ENCODE measurements around the gene COL21A1.

Gene COL21A1

DNA sequence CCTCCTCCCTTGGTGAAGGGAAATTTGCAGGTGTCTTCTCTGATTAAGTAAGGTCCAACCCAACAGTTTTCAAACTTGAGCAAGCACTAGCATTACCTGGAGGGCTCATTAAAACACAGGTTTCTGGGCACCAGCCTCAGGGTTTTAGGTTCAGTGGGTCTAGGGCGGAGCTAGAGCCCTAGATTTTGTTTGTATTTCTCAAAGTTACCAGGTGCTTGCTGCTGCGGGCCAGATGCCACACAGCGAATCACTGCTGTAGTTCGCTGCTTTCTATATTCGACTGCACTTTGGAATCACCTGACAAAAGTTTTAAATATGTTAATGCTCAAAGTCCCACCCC is 869 bp downstream of the COL21A1 start:
- in situ Hi-C loops (cut with MboI; ENCODE audit: low sequenced_read_pairs), result no loop called here

DNA sequence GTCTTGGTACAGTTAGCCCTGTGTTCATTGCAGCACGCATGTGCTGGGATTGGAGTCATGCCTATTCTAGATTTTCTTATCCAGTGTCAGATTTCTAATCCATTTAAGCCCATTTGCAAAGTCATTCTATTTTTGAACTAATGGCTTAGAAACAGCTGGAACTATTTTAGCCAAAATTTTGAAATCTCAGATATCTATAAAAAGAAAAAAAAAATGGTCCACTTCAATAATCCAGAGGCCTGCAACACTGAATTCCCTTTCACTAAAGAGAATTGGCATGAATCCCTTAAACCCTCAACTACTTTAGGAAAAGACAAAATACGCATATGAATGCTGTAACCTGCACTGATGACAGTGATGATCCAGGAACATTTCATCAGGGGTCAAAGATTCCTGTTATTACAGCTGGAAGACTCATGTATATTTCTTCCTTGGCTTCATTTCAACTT is 1.5 kb downstream of the COL21A1 start:
- in situ Hi-C loops (cut with MboI; ENCODE audit: low sequenced_read_pairs), result no loop called here

DNA sequence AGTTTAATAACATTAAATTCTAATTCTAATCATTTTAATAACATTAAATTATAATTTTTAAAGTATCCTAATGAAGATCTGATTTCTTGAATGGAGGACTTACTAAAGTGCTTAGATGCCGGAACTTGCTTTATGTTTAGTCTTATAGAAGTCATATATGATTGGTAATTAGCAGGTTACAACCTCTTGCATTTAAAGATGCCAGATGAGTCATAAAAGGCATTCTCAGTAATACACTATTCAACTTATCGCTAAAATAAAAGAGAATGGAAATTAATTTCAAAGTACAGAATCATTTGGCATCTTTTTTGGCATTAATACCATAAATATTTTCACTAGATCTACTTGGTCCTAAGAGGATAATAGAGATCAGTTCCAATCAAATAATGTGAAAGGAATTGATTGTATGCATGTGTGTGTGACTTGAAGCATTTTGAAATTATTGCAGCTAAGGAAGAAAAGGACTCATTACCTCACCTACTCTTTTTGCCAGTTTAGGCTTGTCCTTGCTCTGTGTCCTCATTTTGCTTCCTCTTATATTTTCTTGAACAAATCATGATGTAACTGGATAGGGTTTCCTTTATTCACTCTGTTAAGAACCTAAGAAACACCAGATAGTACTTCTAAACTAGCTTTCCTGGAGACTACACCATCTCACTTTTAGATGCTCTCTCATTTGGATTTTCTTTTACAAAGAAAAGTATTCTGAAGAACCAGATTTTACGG is 2.7 kb downstream of the COL21A1 start:
- in situ Hi-C loops (cut with MboI; ENCODE audit: low sequenced_read_pairs), result no loop called here

DNA sequence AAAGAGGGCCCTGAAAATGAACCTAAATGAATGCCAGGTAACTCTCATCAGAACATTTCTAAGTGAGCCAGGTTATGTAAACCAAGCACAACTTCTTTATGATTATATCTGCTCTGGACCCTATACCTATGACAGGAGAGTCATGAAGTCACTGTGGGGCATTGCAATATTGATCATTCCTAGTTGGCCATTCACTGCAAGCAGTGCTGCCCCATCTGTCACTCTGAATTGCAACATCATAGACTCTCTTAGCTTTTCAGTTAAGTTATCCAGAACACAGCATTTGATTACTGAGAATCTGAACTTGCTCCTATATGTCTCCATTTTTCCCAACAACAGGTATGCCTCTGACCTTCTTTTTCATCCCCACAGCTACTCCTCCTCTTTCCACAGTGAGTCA is 3.3 kb downstream of the COL21A1 start:
- in situ Hi-C loops (cut with MboI; ENCODE audit: low sequenced_read_pairs), result no loop called here

DNA sequence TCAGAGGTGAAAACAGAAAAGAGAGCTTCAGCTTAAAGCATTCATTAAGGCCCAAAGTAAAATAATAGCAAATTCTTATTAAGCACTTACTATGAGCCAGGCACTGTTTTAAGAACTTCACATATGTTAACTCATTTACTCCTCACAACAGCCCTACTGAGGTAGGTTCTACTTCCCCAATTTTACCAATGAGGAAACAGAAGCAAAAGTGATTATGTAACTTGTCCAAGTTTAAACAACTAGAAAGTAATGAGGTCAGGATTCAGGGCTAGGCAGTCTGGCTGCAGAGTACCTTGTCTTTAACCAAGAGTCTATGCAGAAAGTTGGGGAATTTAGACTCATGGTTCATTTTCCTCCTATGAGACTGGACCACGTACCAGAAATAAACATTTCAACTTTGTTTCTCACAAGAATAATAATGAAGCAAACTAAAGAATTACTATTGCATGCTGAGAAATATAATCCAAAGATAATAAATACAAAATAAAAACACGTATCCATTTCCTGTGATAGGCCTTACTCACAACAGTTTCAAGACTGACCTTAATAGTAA is 3.8 kb downstream of the COL21A1 start:
- in situ Hi-C loops (cut with MboI; ENCODE audit: low sequenced_read_pairs), result no loop called here

- in situ Hi-C loops (cut with MboI; ENCODE audit: low sequenced_read_pairs), result no loop called here
Observed at GRCh38 chr6:56242346-56242745, 5.0 kb downstream of the COL21A1 start.

- in situ Hi-C loops (cut with MboI; ENCODE audit: low sequenced_read_pairs), result no loop called here
Observed at GRCh38 chr6:56241124-56241802, 6.1 kb downstream of the COL21A1 start.

- in situ Hi-C loops (cut with MboI; ENCODE audit: low sequenced_read_pairs), result no loop called here
Observed at GRCh38 chr6:56238352-56238751, 9.0 kb downstream of the COL21A1 start.

GRCh38 chr6:56235245-56235644 is 12.1 kb downstream of the COL21A1 start:
- in situ Hi-C loops (cut with MboI; ENCODE audit: low sequenced_read_pairs), result no loop called here

DNA sequence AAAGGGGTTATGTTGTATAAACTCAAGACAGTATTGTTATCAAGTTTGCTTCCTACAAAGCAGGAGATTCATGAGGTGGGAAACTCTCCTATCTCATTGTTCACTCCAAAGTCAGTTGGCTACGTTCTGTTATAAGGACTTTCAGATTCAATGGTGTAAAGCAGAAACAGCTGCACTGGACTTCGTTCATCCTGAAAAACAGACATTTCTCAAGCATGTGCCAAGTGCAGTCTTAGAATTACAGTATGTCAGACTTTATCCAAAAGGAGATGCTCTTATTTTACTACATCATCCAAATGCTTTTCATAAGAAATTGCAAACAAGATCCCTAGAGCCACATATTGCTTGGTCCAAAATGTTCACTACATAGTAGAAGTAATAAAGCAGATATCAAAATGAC is 14.9 kb downstream of the COL21A1 start:
- in situ Hi-C loops (cut with MboI; ENCODE audit: low sequenced_read_pairs), result no loop called here

- in situ Hi-C loops (cut with MboI; ENCODE audit: low sequenced_read_pairs), result no loop called here
Observed at GRCh38 chr6:56231827-56232226, 15.6 kb downstream of the COL21A1 start.

GRCh38 chr6:56230976-56231566 is 16.3 kb downstream of the COL21A1 start:
- in situ Hi-C loops (cut with MboI; ENCODE audit: low sequenced_read_pairs), result no loop called here

DNA sequence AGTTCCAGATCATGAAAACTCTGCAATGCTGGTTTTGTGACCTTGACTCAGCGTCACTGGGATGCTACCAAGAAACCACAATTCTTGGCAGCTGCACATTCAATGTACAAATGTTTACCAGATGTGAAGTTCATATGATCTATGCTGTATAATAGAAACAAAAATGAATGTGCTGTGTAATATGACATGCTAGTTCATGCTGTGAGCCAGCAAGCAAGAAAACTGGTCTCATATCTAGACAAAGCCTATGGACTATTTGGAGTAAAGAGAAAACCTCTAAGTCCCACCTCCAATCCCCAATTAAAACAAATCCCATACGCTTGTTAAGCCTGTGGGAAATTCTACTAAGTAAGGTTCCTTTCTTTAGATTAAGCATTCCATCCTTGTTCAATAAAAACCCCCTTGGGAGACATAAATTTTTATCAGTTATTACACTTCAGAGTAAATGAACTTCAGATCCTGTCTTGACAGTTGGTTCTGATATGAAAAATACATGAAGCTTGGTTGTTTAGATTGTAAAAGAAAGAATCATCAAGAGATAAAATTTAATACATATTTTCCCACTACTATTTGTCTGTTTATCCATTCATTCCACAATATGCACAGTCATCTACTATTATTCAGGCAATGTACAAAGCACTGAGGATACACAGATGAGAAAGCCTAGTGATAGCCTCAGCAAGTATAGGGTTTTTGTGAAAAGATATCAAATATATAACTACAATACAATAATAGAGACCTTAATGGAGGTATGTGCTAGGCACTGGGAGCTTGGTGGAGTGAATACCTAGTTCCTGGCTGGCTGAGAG is 20.1 kb downstream of the COL21A1 start:
- in situ Hi-C loops (cut with MboI; ENCODE audit: low sequenced_read_pairs), result no loop called here

DNA sequence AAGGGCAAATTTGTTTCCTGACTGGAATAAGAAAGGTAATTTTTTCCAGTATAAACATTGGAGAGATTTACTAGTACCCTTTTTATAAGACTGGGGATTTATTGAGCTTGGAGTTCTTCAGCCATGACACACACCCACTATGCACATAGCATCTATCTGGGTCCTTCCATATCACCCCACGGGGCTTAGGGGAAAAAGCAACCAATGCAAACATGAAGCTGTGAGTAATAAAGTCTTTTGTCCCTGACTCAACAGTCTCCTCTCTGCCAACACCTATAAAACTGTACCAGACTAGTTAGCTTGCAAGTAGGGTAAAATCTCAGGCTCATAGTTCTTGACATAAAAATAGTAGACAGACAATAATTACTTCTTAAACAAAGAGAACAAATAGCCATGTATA is 23.4 kb downstream of the COL21A1 start:
- in situ Hi-C loops (cut with MboI; ENCODE audit: low sequenced_read_pairs), result no loop called here

- in situ Hi-C loops (cut with MboI; ENCODE audit: low sequenced_read_pairs), result no loop called here
Observed at GRCh38 chr6:56222499-56222898, 24.9 kb downstream of the COL21A1 start.

DNA sequence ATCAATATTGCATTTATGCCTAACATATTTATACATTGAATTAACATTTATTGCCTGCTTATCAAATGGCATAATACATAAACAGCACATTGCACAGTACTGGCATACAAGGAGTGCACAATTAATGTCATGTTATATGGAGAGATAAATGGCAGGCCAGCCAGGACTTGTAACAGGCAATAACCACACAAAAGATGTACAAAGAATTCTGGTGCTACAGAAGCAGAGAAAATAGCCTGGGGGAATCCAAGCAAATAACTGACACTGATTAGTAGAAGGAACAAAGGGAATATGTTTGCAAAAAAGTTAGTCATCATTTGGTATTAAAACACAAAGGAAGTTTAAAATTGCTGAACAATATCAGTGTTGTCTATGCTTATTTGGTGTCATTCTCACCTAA is 27.3 kb downstream of the COL21A1 start:
- in situ Hi-C loops (cut with MboI; ENCODE audit: low sequenced_read_pairs), result no loop called here

DNA sequence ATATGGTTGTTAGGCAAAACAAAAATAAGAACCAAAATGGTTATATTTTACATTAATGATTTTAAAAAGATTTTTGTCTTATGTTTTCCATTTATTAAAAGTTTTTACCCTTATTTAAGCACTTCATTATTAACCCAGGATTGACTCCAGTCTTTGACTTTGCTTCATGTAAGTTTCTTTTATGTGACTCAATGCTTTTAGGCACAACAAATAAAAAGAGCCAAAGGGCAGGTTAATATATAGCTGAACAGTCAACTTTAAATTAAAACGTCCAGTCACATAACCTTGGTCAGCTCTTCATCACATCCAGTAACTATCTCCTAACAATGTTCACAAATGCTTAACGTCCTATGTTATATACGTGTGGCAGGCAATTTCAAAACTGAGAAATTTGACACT is 32.7 kb downstream of the COL21A1 start:
- in situ Hi-C loops (cut with MboI; ENCODE audit: low sequenced_read_pairs), result no loop called here

- in situ Hi-C loops (cut with MboI; ENCODE audit: low sequenced_read_pairs), result no loop called here
Observed at GRCh38 chr6:56214041-56214702, 33.2 kb downstream of the COL21A1 start.

- in situ Hi-C loops (cut with MboI; ENCODE audit: low sequenced_read_pairs), result no loop called here
Observed at GRCh38 chr6:56211724-56212123, 35.7 kb downstream of the COL21A1 start.

- in situ Hi-C loops (cut with MboI; ENCODE audit: low sequenced_read_pairs), result no loop called here
Observed at GRCh38 chr6:56204134-56204533, 43.2 kb downstream of the COL21A1 start.

DNA sequence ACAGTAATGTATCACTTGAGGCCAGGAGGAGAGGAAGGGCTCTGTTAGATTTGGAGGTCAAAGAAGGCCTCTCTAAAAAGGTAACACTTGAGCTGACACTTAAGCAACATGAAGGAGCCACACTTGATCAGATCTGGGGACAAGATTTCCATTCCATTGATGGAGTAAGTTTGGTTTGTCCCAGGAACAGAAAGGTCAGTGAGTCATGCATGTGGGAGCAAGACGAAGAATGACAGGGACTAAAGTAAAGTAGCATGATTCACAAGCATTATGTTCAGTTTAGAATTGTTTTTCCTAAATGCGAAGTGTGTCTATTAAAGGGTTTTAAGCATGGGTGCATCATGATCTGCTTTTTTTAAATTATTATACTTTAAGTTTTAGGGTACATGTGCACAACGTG is 47.4 kb downstream of the COL21A1 start:
- in situ Hi-C loops (cut with MboI; ENCODE audit: low sequenced_read_pairs), result no loop called here
